Activated B cell treated with CpG ODN at 0.5 μM for 24 hours (primary cell): ENCODE results near the gene CNN2. TPM values are rescaled to one million over a fixed set of nuclear protein-coding genes. Genes with fewer than 3 reads are reported as not detected.

Experiments used
- ATAC-seq: fragments of 200-7000 bp; cut with Tn5 transposase; one replicate; pipeline ENCODE4 v1.10.0; 2021; ENCODE audit warnings: low read depth, mild to moderate bottlenecking, moderate library complexity
- CTCF ChIA-PET: fragments of 350-600 bp; sonication (Branson Sonifier 250); formaldehyde crosslinking; loops from one replicate; lab custom pipeline; 2021; ENCODE audit warnings: antibody characterized with exemption; lab: Charles Lee
- POLR2A ChIA-PET: fragments of 350-600 bp; sonication (Branson Sonifier 250); formaldehyde crosslinking; loops from one replicate; lab custom pipeline; 2021; ENCODE audit warnings: antibody characterized with exemption; lab: Charles Lee
- DNase-seq: peaks from one replicate; pipeline ENCODE4 v3.0.0; 2022
- H3K27ac Mint-ChIP-seq: one replicate; pipeline ENCODE4 v1.8.0; 2020; ENCODE audit warnings: mixed read lengths
- H3K27me3 Mint-ChIP-seq: one replicate; pipeline ENCODE4 v1.8.0; 2021; ENCODE audit warnings: mixed read lengths
- H3K36me3 Mint-ChIP-seq: one replicate; pipeline ENCODE4 v1.8.0; 2021; ENCODE audit warnings: low read depth, mixed read lengths
- H3K4me1 Mint-ChIP-seq: one replicate; pipeline ENCODE4 v1.8.0; 2021; ENCODE audit warnings: mixed read lengths
- H3K4me3 Mint-ChIP-seq: one replicate; pipeline ENCODE4 v1.8.0; 2020; ENCODE audit warnings: mild to moderate bottlenecking, mixed read lengths
- H3K9me3 Mint-ChIP-seq: one replicate; pipeline ENCODE4 v1.8.0; 2020; ENCODE audit warnings: mixed read lengths
- intact Hi-C: fragments of 100-400 bp; cut with micrococcal nuclease; formaldehyde crosslinking; loops from one replicate; pipeline ENCODE4 v1.15.1; 2024
- total RNA-seq: library from RNA; stranded (reverse); gene quantifications from 2 replicates; pipeline ENCODE4 v1.2.3, GENCODE V29; 2022
- TF ChIP-seq, protein P1 (sequence below): fragments of 200-600 bp; IDR thresholded peaks from one replicate; pipeline ENCODE4 v1.8.0; 2022; ENCODE audit warnings: antibody characterized with exemption, mild to moderate bottlenecking

CNN2 gene
- total RNA-seq, 1 donor from 2014 or later, result 352 TPM

DNA sequence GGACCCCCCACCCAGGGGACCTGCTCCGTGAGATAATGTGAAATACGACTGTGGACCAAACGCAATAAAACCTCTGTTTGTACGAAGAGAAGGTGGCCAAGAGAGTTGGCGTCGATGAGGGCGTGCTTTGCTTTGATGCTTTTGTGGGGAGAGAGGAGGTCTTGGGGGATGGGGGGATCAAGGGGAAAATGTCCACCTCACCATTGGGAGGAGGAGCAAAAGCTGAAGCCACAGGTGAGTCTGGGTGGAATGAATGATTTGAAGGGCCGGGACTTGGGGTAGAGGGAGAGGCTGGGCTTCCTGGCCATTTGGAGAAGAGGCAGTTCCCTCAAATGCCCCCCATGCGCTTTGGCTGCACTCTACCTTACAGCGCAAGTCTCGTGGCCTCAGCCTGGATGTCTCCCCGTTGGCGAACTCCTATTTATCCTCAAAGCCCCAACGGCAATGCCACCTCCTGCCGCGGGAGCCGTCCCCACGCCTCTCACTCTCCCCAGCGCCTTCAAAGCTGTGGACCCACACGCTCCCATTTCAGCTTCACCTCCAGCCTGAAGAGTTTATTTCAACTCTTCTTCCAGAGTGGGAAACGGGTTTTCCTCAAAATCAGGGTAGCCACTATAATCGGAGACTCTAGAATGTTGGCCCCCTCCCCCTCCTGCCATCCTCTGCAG lies 12.7 kb downstream of the CNN2 start:
- no peaks in the 10 kb centered on the region for H3K27me3 Mint-ChIP-seq
- POLR2A ChIA-PET, result interaction anchor here (0.6 to 9.9 kb wide), 29 partner anchors 10 to 231 kb away, joined by 3 to 365 read pairs (median 6); partner anchors contain the start of genes ARHGAP45, CIRBP, CNN2 and GPX4

DNA sequence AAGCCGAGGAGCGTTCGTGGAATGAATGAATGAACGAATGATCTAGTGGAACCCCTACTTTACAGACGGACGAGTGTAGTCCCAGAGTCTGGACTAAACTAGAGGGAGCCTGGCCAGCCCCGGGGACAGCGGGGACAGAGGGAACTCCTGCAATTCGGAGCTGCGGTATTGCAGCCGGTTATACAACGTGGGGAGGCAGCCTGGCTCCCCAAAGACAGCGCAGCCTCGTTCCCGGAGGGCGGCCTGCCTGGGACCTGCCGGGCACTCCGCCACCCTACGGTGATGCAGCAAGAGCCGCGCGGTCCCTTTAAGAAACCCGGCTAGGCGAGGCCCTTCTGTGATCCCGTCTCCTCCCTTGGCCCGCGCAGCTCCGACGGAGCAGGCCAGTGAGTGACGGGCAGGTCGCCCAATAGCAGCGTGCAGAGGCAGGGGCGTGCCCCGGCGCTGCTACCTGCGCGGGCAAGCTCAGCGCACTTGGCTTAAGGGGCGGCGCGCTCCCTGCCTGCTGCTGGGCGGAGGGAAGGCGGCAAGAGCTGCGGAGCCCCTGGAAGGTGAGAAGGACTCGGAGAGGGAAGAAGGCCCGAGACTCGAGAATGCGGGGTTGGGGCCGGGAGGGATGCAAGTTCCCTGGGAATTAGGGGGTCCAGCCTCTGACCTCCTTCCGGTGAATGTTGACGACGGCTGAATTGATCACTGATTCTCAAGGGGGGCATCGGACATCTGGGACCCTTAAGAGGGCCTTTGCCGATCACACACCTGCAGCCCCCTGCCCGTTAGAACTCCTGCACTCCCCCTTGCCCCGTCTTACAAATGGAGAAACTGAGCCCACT lies 13.5 kb downstream of the CNN2 start, which contains the start of gene ABCA7:
Gene ABCA7, plus strand, starts transcription at position 462 of the 830 bp plus-strand sequence. CDS start 1,255 bp downstream, outside the sequence.
- peaks cover 61% of the 10 kb centered on the region for H3K4me1 Mint-ChIP-seq
- TF ChIP-seq, protein P1, sequence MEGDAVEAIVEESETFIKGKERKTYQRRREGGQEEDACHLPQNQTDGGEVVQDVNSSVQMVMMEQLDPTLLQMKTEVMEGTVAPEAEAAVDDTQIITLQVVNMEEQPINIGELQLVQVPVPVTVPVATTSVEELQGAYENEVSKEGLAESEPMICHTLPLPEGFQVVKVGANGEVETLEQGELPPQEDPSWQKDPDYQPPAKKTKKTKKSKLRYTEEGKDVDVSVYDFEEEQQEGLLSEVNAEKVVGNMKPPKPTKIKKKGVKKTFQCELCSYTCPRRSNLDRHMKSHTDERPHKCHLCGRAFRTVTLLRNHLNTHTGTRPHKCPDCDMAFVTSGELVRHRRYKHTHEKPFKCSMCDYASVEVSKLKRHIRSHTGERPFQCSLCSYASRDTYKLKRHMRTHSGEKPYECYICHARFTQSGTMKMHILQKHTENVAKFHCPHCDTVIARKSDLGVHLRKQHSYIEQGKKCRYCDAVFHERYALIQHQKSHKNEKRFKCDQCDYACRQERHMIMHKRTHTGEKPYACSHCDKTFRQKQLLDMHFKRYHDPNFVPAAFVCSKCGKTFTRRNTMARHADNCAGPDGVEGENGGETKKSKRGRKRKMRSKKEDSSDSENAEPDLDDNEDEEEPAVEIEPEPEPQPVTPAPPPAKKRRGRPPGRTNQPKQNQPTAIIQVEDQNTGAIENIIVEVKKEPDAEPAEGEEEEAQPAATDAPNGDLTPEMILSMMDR, result no peak
- H3K27me3 Mint-ChIP-seq, result no peaks in the 10 kb centered on the region
- H3K27ac Mint-ChIP-seq, result peak within 1 kb of the TSS; percentile 96
- ChIA-PET POLR2A (interaction anchor here (0.7 to 9.9 kb wide), 25 partner anchors 9 to 235 kb away, joined by 3 to 365 read pairs (median 6); partner anchors contain the start of genes ARHGAP45, CIRBP, CNN2 and FAM174C), CTCF (interaction anchor here (0.6 to 4.2 kb wide), 5 partner anchors 13 to 204 kb away, joined by 3 to 15 read pairs (median 5); partner anchors contain the start of genes ARHGAP45, CNN2 and RNU6-2)
- intact Hi-C loops, result loop anchor here (1.0 to 2.0 kb wide), 4 partner anchors 17 to 55 kb away; partner anchors contain the start of genes ARHGAP45 and POLR2E
- peaks cover 52% of the 10 kb centered on the region for H3K36me3 Mint-ChIP-seq
- peak; percentile 99 for DNase-seq
- peak within 1 kb of the TSS; percentile 98 for H3K4me3 Mint-ChIP-seq
- H3K9me3 Mint-ChIP-seq, result no peaks in the 10 kb centered on the region
- ATAC-seq, result peak; percentile 78

More for the DNA sequence above, 12.7 kb downstream of the CNN2 start:
- TF ChIP-seq, protein P1, result no peak
- peaks cover 47% of the 10 kb centered on the region for H3K36me3 Mint-ChIP-seq
- H3K4me3 Mint-ChIP-seq, result peak overlapping the region; percentile 98
- no peaks in the 10 kb centered on the region for H3K9me3 Mint-ChIP-seq
- intact Hi-C loops, result loop anchor here (2.0 kb wide), 2 partner anchors 28 to 56 kb away; partner anchors contain the start of genes ARHGAP45 and POLR2E
- CTCF ChIA-PET, result interaction anchor here (0.6 to 4.2 kb wide), 5 partner anchors 12 to 205 kb away, joined by 3 to 15 read pairs (median 5); partner anchors contain the start of genes ARHGAP45, CNN2 and RNU6-2
- H3K27ac Mint-ChIP-seq, result peak overlapping the region; percentile 96
- peaks cover 60% of the 10 kb centered on the region for H3K4me1 Mint-ChIP-seq
- DNase-seq (no peak), ATAC-seq (no peak)

DNA sequence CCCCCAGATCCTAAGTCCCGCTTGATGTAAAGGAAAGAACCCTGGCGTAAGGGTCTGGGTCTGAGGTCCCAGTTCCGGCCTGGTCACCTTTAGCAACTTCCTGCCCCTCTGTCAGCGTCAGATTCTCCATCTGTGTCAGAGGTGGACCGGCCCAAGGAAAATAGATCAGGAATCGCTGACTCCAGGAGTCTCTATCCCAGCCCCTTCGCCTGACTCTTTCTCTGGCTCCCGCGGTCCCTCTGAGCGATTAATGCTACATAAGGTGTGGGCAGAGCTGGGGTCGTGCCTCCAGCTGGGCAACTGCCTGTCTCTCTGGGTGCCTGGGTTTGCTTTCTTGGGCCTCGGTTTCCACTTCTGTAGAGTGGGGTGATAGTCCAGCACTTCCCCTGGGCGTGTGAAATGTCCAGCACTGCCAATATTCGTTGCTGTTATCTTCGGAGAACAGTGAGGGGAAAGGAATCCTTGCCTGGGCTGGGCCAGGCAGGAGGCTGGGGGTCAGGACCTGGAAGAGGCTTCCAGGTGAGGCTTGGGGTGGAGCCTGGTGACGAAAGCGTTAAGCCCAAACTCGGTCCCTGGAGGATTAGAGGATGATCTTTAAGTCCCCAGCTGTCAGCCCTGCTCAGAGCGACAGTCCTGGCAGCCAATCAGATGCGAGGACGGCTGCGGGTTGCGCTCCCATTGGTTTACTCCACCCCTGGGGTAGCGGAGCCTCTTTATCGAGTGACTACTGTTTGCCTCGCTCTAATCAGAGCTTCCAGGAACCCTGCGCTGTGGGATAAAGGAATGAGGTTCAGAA lies 14.3 kb downstream of the CNN2 start:
- intact Hi-C loops, result loop anchor here (1.0 to 2.0 kb wide), 4 partner anchors 14 to 37 kb away; partner anchors contain the start of genes CNN2, RNU6-2 and TMEM259
- POLR2A ChIA-PET, result interaction anchor here (0.6 to 9.9 kb wide), 26 partner anchors 8 to 324 kb away, joined by 3 to 365 read pairs (median 4); partner anchors contain the start of genes ARHGAP45, CIRBP, CNN2 and FAM174C
- ATAC-seq (peak; percentile 51), DNase-seq (peak; percentile 78)
- Mint-ChIP-seq H3K27ac (peak overlapping the region; percentile 96), H3K4me3 (peak overlapping the region; percentile 98), H3K4me1 (peaks cover 59% of the 10 kb centered on the region), H3K27me3 (no peaks in the 10 kb centered on the region), H3K36me3 (peaks cover 50% of the 10 kb centered on the region), H3K9me3 (no peaks in the 10 kb centered on the region)
- CTCF ChIA-PET, result interaction anchor here (1.7 to 4.2 kb wide), 3 partner anchors 14 to 203 kb away, joined by 5 to 15 read pairs (median 5); partner anchors contain the start of gene CNN2
- TF ChIP-seq, protein P1, result no peak

DNA sequence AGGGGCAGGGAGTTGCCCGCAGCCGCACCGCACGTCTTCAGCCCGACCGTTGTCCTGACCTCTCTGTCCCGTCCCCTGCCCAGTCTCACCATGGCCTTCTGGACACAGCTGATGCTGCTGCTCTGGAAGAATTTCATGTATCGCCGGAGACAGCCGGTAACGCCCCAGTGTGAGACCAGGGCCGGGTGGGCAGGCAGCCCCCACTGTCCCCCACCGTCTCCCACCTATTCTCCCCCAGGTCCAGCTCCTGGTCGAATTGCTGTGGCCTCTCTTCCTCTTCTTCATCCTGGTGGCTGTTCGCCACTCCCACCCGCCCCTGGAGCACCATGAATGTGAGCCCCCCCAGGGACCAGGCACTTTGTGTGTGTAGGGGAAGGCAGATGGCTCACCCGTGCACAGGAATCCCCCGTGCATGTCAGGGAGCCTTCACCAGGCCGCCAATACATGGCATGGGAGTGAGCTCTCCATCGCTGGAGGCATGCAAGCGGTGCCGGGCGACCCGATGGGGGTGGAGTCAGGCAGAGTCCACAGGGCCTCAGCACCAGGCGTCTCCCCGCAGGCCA lies 14.9 kb downstream of the CNN2 start:
- Mint-ChIP-seq H3K9me3 (no peaks in the 10 kb centered on the region), H3K4me1 (peaks cover 53% of the 10 kb centered on the region), H3K36me3 (peaks cover 48% of the 10 kb centered on the region), H3K4me3 (peak overlapping the region; percentile 98), H3K27me3 (no peaks in the 10 kb centered on the region), H3K27ac (peak overlapping the region; percentile 96)
- ChIA-PET POLR2A (interaction anchor here (0.6 to 9.9 kb wide), 15 partner anchors 9 to 325 kb away, joined by 3 to 365 read pairs (median 6); partner anchors contain the start of genes ARHGAP45, CIRBP, CNN2 and GPX4), CTCF (no interaction called here)
- ATAC-seq (no peak), DNase-seq (no peak)
- intact Hi-C loops, result loop anchor here (1.0 to 2.0 kb wide), 3 partner anchors 15 to 20 kb away; partner anchors contain the start of genes CNN2, RNU6-2 and TMEM259
- TF ChIP-seq, protein P1, result no peak
